ENCODE measurements around the gene SYNGR2.

The SYNGR2 gene

DNA sequence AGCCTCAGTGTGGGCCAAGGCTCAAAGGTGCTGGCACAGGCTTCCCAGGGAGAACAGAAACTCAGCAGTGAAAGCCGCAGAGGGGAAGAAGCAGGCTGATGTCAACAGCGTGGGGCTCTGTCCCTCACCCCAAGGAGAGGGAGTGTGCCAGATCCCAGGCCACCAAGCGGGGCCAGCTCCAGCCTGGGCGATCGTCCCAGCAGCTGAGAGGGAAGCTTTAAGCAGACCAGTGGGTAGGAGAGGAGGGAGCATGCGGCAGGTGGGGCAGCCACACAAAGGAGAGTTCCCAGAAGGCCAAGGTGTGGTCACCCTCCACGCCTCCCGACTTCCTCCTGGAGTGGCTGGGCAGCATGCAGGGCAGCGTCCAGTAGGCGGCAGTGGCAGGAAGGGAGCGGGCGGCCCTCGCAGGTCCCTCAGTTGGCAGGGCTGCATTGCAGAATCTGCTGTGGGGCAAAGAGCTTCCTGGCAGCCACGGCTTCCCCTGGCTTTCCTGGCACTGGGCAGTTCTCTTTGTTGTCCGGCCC, 6.0 kb downstream of the SYNGR2 start:
- TF ChIP-seq, protein P1, sequence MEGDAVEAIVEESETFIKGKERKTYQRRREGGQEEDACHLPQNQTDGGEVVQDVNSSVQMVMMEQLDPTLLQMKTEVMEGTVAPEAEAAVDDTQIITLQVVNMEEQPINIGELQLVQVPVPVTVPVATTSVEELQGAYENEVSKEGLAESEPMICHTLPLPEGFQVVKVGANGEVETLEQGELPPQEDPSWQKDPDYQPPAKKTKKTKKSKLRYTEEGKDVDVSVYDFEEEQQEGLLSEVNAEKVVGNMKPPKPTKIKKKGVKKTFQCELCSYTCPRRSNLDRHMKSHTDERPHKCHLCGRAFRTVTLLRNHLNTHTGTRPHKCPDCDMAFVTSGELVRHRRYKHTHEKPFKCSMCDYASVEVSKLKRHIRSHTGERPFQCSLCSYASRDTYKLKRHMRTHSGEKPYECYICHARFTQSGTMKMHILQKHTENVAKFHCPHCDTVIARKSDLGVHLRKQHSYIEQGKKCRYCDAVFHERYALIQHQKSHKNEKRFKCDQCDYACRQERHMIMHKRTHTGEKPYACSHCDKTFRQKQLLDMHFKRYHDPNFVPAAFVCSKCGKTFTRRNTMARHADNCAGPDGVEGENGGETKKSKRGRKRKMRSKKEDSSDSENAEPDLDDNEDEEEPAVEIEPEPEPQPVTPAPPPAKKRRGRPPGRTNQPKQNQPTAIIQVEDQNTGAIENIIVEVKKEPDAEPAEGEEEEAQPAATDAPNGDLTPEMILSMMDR (IDR thresholded peaks at IDR 0.05; ENCODE audit: extremely low read depth, insufficient read depth, missing control alignments) = no peak
- in situ Hi-C loops (cut with MboI; ENCODE audit: low pct_unique_long_range_greater_than_20kb, low sequenced_read_pairs, unreplicated experiment) = no loop called here
- no peak for DNase-seq (ENCODE audit: low spot score)

DNA sequence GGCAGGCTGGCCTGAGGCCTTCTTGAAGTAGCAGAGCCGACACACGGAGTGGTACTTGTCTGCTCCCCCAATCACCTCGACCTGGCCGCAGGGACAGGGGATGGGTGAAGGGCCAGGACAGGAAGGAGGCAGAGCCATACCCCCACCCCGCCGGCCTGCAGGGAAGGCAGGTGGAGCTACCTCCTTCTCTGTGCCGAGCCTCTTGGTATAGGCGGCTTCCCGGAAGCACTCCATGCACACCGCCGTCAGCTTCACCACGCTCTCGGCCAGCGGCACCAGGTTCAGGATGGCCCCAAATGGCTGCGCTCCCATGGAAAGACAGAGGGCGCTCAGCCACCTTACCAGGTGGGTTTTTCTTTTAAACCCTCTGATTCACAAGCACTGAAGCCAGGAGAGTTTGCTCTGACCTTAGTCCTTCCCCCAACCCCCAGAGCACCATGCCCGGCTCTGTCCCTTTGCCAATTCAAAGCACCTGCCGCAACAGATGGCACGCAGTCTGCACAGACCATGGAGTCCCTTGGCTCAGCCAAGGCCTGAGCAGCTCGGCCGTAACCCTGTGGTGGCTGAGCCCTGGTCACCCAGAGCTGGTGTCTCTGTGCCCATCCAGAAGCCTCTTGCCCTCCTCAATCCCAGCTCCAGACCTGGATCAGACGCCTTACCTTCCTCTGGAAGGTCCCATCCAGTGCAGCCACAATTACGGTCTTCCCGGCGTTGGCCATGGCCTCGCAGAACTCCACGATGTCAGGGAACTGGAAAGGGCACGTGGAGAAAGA, 6.7 kb downstream of the SYNGR2 start:
- TF ChIP-seq, protein P1 (IDR thresholded peaks at IDR 0.05; ENCODE audit: extremely low read depth, insufficient read depth, missing control alignments) = peak; percentile 12
- no peak for DNase-seq (ENCODE audit: low spot score)
- in situ Hi-C loops (cut with MboI; ENCODE audit: low pct_unique_long_range_greater_than_20kb, low sequenced_read_pairs, unreplicated experiment) = no loop called here

DNA sequence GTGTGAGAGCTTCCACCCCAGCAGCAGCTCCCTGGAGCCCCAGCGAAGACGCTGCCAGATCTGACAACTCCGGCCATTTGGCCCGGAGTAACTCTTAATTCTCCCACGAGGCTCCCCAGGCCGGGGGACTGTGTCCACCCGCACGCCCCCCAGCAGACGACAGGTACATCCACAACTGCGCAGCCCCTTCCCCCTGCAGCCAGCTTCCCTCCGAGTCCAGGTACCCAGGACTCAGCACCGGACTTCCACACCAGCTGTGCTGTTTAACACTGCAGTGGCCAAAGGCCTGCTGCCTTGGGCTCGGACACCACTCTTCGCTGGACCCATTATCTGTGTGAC, 7.2 kb downstream of the SYNGR2 start:
- TF ChIP-seq, protein P1 (IDR thresholded peaks at IDR 0.05; ENCODE audit: extremely low read depth, insufficient read depth, missing control alignments) = no peak
- in situ Hi-C loops (cut with MboI; ENCODE audit: low pct_unique_long_range_greater_than_20kb, low sequenced_read_pairs, unreplicated experiment) = no loop called here
- DNase-seq (ENCODE audit: low spot score) = no peak

DNA sequence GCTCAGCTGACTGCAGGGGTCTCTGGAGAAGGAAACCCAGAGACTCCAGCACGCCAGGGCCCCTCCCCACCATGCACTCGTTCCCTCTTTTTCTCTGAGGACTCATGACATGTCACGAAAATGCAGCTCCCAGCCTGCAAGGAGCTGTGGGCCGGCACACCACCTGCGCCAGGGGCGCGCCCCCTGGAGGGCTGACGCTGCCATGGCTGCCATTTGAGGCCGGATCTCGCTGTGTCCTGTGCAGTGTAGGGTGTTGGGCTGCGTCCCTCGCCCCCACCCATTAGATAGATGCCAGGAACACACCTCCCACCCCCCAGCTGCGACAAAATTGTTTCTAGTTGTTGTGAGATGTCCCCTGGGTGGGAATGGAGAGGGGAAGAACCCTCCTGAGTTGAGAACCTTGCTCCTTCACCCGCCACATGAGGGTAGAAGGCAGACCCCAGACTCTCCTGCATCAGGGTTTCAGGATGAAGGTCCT, 8.2 kb downstream of the SYNGR2 start:
- TF ChIP-seq, protein P1 (IDR thresholded peaks at IDR 0.05; ENCODE audit: extremely low read depth, insufficient read depth, missing control alignments) = peak; percentile 99
- DNase-seq (ENCODE audit: low spot score) = peak; percentile 80
- in situ Hi-C loops (cut with MboI; ENCODE audit: low pct_unique_long_range_greater_than_20kb, low sequenced_read_pairs, unreplicated experiment) = no loop called here

DNA sequence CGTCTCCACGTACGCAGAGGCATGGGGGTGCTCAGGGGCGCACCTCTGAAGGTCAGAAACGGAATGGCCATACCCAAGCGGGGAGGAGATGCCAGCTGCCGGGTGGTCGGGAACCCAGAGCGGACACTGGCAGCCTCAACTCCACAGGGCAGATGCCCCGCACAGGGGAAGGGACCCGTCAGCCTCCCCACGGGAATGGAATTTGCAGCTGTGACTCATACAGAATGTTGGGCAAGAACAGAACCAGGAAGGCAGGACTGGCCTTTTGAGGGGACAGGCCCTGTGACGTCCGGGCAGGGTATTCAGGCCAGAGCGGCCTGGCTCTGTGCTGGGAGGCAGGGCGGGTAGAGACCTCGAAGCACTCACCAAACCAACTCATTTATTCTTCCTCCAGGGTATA, 11.0 kb downstream of the SYNGR2 start:
- no peak for DNase-seq (ENCODE audit: low spot score)
- in situ Hi-C loops (cut with MboI; ENCODE audit: low pct_unique_long_range_greater_than_20kb, low sequenced_read_pairs, unreplicated experiment) = no loop called here

DNA sequence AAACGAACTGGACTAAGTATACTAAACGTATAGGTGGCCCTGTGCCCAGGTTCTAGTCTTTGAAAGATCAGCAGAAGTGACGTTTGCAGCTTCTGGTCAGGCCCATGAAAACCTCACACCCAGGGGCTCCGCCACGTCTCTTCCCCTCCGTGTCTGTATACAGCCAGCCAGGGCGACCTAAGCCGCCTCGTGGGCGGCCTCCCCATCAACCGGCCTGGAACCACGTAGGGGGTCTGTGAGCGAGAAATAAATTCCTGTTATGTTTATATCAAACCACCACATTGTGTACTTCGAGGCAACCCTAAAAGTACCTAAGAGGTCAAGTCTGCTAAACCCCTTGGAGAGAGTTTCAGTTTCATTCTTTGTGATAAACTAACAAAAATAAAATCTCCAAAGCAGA, 11.7 kb downstream of the SYNGR2 start:
- DNase-seq (ENCODE audit: low spot score) = no peak
- in situ Hi-C loops (cut with MboI; ENCODE audit: low pct_unique_long_range_greater_than_20kb, low sequenced_read_pairs, unreplicated experiment) = no loop called here
- TF ChIP-seq, protein P1 (IDR thresholded peaks at IDR 0.05; ENCODE audit: extremely low read depth, insufficient read depth, missing control alignments) = no peak

More for the DNA sequence above, 11.0 kb downstream of the SYNGR2 start:
- TF ChIP-seq, protein P1 (IDR thresholded peaks at IDR 0.05; ENCODE audit: extremely low read depth, insufficient read depth, missing control alignments) = no peak
